Measurements from ENCODE around the gene CEP41.

GRCh38 chr7:130421684-130422083 is 19.1 kb downstream of the CEP41 start:
- TF ChIP-seq POLR2A (IDR thresholded peaks at IDR 0.05) (no peak), CTCF (IDR thresholded peaks at IDR 0.05) (no peak)

Data from lower leg skin (tissue), 3 donors.